OCI-M2 (cell line): Measurements from ENCODE around the gene PCCA.
A peak's percentile ranks its signal among the peaks of the same experiment; 100 is the strongest.
"Not testable (repeated sequence)": the region's sequence is repeated elsewhere in the genome, so short reads cannot be mapped to it uniquely, and the experiment has no call there.

ENCODE experiments used
- DNase-seq: peaks from one replicate; lab custom pipeline; 2025; ENCODE audit not compliant: unreplicated experiment; lab: John Stamatoyannopoulos, UW

PCCA gene

GRCh38 chr13:100350601-100351000, 261.7 kb downstream of the PCCA start:
- no peak for DNase-seq

GRCh38 chr13:100356426-100356825, 267.5 kb downstream of the PCCA start:
- DNase-seq, result no peak

- no peak for DNase-seq
These were observed 268.0 kb downstream of the PCCA start for GRCh38 chr13:100356889-100357288.

GRCh38 chr13:100357764-100358163, 268.9 kb downstream of the PCCA start:
- no peak for DNase-seq

- no peak for DNase-seq
These were observed 272.6 kb downstream of the PCCA start for GRCh38 chr13:100361504-100361903.

GRCh38 chr13:100362371-100362770, 273.5 kb downstream of the PCCA start:
- DNase-seq, result no peak

GRCh38 chr13:100362781-100363180, 273.9 kb downstream of the PCCA start:
- DNase-seq, result no peak

- DNase-seq, result no peak
These were observed 274.4 kb downstream of the PCCA start for GRCh38 chr13:100363285-100363711.

- no peak for DNase-seq
These were observed 275.0 kb downstream of the PCCA start for GRCh38 chr13:100363874-100364273.

- no peak for DNase-seq
These were observed 275.7 kb downstream of the PCCA start for GRCh38 chr13:100364591-100364990.

- DNase-seq, result no peak
These were observed 276.8 kb downstream of the PCCA start for GRCh38 chr13:100365680-100366079.

- DNase-seq, result no peak
These were observed 289.6 kb downstream of the PCCA start for GRCh38 chr13:100378533-100378932.

- DNase-seq, result no peak
These were observed 292.8 kb downstream of the PCCA start for GRCh38 chr13:100381595-100382224.

GRCh38 chr13:100382785-100383184, 293.9 kb downstream of the PCCA start:
- DNase-seq, result no peak

- no peak for DNase-seq
These were observed 298.5 kb downstream of the PCCA start for GRCh38 chr13:100387416-100387815.

GRCh38 chr13:100388150-100388549, 299.3 kb downstream of the PCCA start:
- not testable (repeated sequence) for DNase-seq

GRCh38 chr13:100388923-100389322, 300.0 kb downstream of the PCCA start:
- DNase-seq, result no peak

- no peak for DNase-seq
These were observed 300.7 kb downstream of the PCCA start for GRCh38 chr13:100389617-100390016.

- DNase-seq, result peak; percentile 4
These were observed 304.1 kb downstream of the PCCA start for GRCh38 chr13:100392709-100393630.

GRCh38 chr13:100394005-100394695, 305.3 kb downstream of the PCCA start:
- DNase-seq, result no peak

GRCh38 chr13:100395698-100396373, 306.9 kb downstream of the PCCA start:
- no peak for DNase-seq
